ENCODE data around the gene JOSD1.

- TF ChIP-seq CTCF (IDR thresholded peaks at IDR 0.05; ENCODE audit: borderline replicate concordance, extremely low read depth, low read length, poor library complexity, severe bottlenecking) (no peak), EZH2 (IDR thresholded peaks at IDR 0.05; ENCODE audit: borderline replicate concordance, low read depth, low read length, severe bottlenecking) (no peak)
These were observed 50.8 kb downstream of the JOSD1 start for GRCh38 chr22:38649841-38650522.

All from DND-41 (cell line).